ACC112 (cell line): ENCODE results near the gene ULK4.

Experiments
- H2AFZ ChIP-seq: fragments of 200-600 bp; sonication (generic); one replicate; pipeline ENCODE4 v1.6.0; 2017; ENCODE audit warnings: antibody characterized with exemption, low read length; ENCODE audit not compliant: unreplicated experiment
- H3K27ac ChIP-seq: fragments of 200-600 bp; sonication (generic); 2 replicates; pipeline ENCODE4 v1.5.1; 2014; ENCODE audit warnings: low read depth, mild to moderate bottlenecking, antibody characterized with exemption, low read length, moderate library complexity
- H3K27me3 ChIP-seq: fragments of 200-600 bp; sonication (generic); 2 replicates; pipeline ENCODE4 v1.6.1; 2014; ENCODE audit warnings: mild to moderate bottlenecking, antibody characterized with exemption, low read length, moderate library complexity, mixed read lengths; ENCODE audit not compliant: insufficient read depth
- H3K36me3 ChIP-seq: fragments of 200-600 bp; sonication (generic); 2 replicates; pipeline ENCODE4 v1.6.1; 2016; ENCODE audit warnings: mild to moderate bottlenecking, antibody characterized with exemption, low read length, moderate library complexity, mixed read lengths; ENCODE audit not compliant: insufficient read depth
- H3K4me1 ChIP-seq: fragments of 200-600 bp; sonication (generic); one replicate; pipeline ENCODE4 v1.6.1; 2016; ENCODE audit warnings: low read length, mixed read lengths; ENCODE audit not compliant: insufficient read depth, unreplicated experiment, control insufficient read depth
- H3K4me3 ChIP-seq: fragments of 200-600 bp; sonication (generic); 2 replicates; pipeline ENCODE4 v1.5.1; 2014; ENCODE audit warnings: mild to moderate bottlenecking, low read depth, low read length
- H3K79me2 ChIP-seq: fragments of 200-600 bp; sonication (generic); one replicate; pipeline ENCODE4 v1.6.0; 2016; ENCODE audit warnings: low read length; ENCODE audit not compliant: control insufficient read depth, unreplicated experiment, insufficient read depth

The ULK4 gene

DNA sequence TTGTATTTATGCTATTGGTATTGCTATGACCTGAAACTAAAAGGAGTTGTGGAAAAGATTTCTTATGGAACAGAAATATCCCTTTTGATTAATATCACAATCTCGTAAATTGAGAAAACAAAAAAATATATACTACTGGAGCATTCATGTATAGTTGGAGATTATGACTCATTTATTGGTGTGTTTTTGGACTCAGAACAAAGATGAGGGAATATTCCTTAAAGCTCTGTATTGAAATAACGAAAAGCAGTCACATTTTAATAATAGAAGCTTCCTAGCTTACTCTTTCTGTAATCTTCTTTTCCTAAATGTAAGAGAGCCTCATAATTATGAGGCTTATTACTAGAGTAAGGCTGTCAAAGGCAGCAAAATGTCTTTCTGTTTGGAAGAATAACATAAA, 748.3 kb downstream of the ULK4 start:
- no peaks in the 10 kb centered on the region for H3K27me3 ChIP-seq
- peaks cover 95% of the 10 kb centered on the region for H3K79me2 ChIP-seq
- peaks cover 36% of the 10 kb centered on the region for H3K4me1 ChIP-seq
- no peak overlapping the region for H3K4me3 ChIP-seq
- H3K36me3 ChIP-seq: peaks cover 5% of the 10 kb centered on the region
- no peak overlapping the region for H3K27ac ChIP-seq
- H2AFZ ChIP-seq: no peak overlapping the region

DNA sequence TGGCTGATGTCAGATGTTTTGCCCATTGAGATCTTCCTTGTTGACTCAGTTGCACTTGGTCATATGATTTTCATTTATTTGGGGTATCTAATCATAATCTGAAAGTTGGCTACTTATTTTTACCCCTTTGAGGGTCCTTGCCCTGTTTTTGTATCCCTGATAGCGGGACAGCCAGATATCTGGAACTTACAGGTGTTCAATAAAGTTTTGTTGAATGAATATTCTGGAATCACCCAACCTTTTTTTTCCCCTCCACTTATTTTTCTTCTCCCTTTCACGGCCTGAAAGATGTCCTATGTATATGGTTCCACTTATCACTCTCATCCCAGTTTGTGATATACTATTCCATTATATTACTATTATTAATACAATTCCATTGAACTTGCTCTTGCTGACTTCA, 749.8 kb downstream of the ULK4 start:
- H3K4me1 ChIP-seq: peaks cover 37% of the 10 kb centered on the region
- H3K36me3 ChIP-seq: peaks cover 5% of the 10 kb centered on the region

DNA sequence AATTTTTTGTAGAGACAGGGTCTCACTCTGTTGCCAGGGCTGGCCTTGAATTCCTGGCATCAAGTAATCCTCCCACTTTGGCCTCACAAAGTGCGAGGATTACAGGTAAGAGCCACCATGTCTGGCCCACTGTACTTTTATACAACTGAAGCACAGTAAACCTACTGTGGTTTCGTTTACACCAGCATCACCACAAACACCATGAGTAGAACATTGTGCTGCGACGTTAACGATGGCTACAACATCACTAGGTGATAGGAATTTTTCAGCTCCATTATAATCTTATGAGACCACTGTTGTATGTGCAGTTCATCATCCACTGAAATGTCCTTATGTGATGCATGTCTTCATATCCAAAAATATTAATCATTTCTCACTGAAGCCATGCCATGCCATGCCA, 750.9 kb downstream of the ULK4 start:
- no peak overlapping the region for H3K27ac ChIP-seq
- H3K36me3 ChIP-seq: peaks cover 5% of the 10 kb centered on the region
- peaks cover 27% of the 10 kb centered on the region for H3K4me1 ChIP-seq
- no peak overlapping the region for H3K4me3 ChIP-seq
- H3K27me3 ChIP-seq: no peaks in the 10 kb centered on the region
- peaks cover 95% of the 10 kb centered on the region for H3K79me2 ChIP-seq
- no peak overlapping the region for H2AFZ ChIP-seq

More for the DNA sequence above, 749.8 kb downstream of the ULK4 start:
- Histone ChIP-seq H2AFZ (no peak overlapping the region), H3K27ac (no peak overlapping the region), H3K4me3 (no peak overlapping the region), H3K27me3 (no peaks in the 10 kb centered on the region), H3K79me2 (peaks cover 95% of the 10 kb centered on the region)

DNA sequence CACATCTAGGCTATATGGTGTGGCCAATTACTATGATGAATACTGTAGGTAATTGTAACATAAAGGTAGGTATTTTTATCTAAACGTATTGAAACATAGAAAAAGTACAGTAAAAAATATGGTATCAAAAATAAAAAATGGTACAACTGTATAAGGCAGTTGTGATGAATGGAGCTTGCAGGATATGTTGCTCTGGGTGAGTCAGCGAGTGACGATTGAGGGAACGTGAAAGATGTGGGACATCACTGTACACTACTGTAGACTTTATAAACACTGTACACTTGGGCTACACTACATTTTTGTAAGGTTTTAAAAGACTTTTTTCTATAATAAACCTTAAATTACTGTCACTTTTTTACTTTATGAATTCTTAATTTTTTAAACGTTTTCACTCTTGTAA, 752.3 kb downstream of the ULK4 start:
- Histone ChIP-seq H2AFZ (no peak overlapping the region), H3K36me3 (peaks cover 5% of the 10 kb centered on the region), H3K27me3 (no peaks in the 10 kb centered on the region), H3K4me1 (peaks cover 22% of the 10 kb centered on the region), H3K79me2 (peaks cover 96% of the 10 kb centered on the region), H3K27ac (no peak overlapping the region), H3K4me3 (no peak overlapping the region)

DNA sequence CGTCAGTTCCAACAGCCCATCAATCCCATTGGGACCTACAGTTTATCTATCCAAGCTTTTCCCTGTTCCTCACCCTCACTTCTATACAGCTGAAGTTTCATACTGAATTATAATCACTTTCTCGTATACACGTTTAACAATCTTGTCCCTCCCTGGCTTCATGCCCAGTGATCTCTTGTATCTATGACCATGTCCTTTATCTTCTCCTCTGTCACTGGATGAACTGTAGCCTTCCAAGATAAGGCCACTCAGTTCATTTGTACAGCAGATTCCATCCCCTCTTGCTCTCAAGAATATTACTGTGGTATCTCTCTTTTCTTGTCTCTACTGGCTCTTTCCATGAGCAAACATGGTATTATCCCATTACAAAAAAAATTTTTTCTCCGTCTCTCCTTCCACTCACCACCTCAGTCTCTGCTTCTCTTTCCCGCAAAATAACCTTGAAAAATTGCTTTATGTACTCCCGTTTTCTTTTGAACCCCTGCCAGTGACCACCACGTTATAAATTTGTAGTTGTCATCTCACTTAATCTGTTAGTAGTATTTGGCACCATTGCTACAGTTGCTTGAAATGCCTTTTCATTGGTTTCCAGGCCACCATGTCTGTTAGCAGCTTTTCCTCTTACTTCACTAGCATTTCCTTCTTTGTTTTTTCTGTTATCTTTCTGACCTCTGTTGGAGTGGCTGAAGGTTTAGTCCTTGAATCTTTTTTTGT, 753.2 kb downstream of the ULK4 start:
- Histone ChIP-seq H3K27ac (no peak overlapping the region), H3K27me3 (no peaks in the 10 kb centered on the region), H3K36me3 (peaks cover 5% of the 10 kb centered on the region), H2AFZ (no peak overlapping the region), H3K4me1 (peaks cover 26% of the 10 kb centered on the region), H3K79me2 (peaks cover 96% of the 10 kb centered on the region), H3K4me3 (no peak overlapping the region)

DNA sequence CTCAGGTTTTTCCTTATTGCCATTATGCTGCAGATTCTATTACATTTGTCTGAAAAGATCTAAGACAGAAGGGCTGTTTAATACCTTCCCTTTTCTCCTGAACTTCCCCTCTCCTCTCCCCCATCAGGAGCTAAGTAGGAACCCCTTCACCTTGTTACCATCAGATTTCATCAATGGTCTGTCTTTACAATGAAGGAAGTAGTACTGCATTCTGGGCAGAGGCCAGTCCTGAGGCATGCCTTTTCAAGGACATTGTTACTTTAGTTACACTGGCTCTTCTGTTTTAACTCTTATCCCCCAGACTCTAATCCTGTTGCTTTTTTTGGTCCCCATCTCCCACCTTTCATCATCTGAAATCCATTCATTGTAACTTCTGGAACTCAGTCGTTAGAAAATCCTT, 754.5 kb downstream of the ULK4 start:
- Histone ChIP-seq H3K27ac (no peak overlapping the region), H3K36me3 (peaks cover 5% of the 10 kb centered on the region), H3K79me2 (peaks cover 96% of the 10 kb centered on the region), H2AFZ (no peak overlapping the region), H3K27me3 (no peaks in the 10 kb centered on the region), H3K4me3 (no peak overlapping the region), H3K4me1 (peaks cover 25% of the 10 kb centered on the region)

DNA sequence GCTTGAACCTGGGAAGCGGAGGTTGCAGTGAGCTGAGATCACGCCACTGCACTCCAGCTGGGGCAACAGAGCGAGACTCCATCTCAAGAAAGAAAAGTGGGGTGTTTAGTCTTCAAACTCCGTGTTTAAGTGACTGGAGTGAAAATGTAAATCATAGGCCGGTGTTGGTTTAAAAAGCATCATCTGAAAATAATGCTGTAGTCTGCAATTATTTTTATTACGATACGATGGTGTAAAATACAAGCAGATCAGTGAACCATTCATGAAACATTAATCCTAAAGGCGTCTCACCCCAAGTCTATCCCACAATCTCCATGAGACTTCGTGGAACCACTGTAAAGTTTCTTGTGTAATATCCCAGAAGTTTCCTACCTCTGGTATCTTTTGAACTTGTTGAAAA, 756.3 kb downstream of the ULK4 start:
- Histone ChIP-seq H3K36me3 (peaks cover 5% of the 10 kb centered on the region), H3K79me2 (peaks cover 96% of the 10 kb centered on the region), H2AFZ (no peak overlapping the region), H3K4me1 (peaks cover 28% of the 10 kb centered on the region), H3K4me3 (no peak overlapping the region), H3K27me3 (no peaks in the 10 kb centered on the region), H3K27ac (no peak overlapping the region)

DNA sequence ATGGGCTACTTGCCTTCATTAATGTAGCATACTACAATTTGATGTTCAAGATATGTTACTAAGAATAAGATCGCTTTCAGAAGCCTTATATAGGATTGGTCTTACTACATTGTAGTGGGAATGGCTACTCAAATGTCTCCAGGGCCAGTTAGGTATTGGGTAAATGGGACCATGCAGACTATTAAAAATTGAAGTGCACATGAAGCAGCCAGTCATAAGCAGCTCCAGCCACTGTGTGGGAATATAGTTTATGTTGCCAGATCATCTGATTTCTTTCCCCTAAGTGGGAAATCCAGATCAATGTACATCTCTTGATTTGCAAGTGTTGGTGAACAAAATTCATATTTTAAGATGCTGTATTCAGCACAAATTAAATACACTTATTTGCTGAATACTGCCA, 757.5 kb downstream of the ULK4 start:
- peaks cover 2% of the 10 kb centered on the region; the same call in 1 of the 2 replicates for H3K36me3 ChIP-seq
- no peaks in the 10 kb centered on the region for H3K27me3 ChIP-seq
- H3K79me2 ChIP-seq: peaks cover 98% of the 10 kb centered on the region
- peaks cover 28% of the 10 kb centered on the region for H3K4me1 ChIP-seq
- H2AFZ ChIP-seq: no peak overlapping the region
- H3K4me3 ChIP-seq: no peak overlapping the region
- no peak overlapping the region for H3K27ac ChIP-seq

DNA sequence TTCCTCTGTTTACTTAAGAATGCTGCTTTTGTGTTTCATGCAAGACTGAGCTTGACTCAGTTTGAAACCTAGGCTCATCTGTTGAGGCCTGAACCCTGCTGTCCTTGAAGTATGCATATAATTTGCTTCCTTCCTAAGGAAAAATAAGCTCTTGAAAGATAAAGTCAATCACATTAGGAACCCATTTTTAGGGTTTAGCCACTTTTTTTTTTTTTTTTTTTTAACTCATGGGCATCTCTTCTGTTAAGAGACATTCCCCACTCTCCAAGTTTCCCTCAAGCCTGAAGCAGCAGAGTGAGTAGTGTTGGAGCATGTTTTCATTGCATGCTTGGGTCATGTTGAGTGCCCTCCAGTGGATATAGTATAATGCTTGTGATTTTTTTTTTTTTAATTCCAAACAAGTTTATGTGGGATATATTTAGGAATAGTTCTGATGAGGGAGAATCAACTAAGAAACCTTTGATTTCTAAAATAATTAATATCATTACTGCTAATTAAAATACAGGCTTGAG, 759.0 kb downstream of the ULK4 start:
- Histone ChIP-seq H3K36me3 (no peaks in the 10 kb centered on the region), H3K79me2 (peaks cover 84% of the 10 kb centered on the region), H3K27ac (peak overlapping the region; percentile 13), H3K4me3 (peak overlapping the region; percentile 93), H3K4me1 (peaks cover 26% of the 10 kb centered on the region), H3K27me3 (no peaks in the 10 kb centered on the region), H2AFZ (no peak overlapping the region)

DNA sequence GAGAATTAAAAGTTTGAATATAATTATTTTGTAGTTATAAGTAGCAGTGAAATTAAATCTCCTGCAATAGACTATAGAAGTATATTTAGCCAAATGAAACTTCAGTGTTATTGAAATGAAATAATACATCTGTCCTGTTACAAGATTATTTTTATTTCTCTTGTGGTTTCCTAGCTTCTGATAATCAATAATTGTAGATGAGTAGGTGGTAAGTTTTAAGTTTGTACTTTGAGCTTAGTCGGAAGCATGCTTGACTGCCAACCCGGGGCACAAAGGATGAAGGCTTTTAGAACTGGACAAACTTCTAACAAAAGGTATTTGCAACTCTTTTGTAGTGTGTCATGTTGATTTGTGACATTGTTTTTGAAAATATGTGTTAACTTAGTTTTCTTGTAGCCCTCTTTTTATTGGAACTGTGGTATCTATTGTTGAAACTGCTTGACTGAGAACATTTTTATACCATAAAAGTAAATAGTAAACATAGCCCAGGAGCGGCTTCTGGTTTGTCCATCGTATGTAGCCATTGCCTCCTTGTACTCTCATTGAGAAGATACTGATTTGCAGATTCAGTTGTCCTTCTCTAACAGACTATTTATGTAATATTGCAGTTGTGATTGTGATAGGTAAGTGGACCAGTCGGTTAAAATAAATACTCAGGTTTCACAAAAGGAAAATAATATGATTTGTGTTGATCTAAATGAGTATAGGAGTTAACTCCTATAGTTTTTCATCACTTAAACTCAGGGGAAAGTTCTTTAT, 759.6 kb downstream of the ULK4 start:
- H3K36me3 ChIP-seq: no peaks in the 10 kb centered on the region
- peaks cover 20% of the 10 kb centered on the region for H3K4me1 ChIP-seq
- peak overlapping the region; percentile 93 for H3K4me3 ChIP-seq
- H3K79me2 ChIP-seq: peaks cover 77% of the 10 kb centered on the region
- H2AFZ ChIP-seq: no peak overlapping the region
- H3K27me3 ChIP-seq: no peaks in the 10 kb centered on the region
- peak overlapping the region; percentile 13 for H3K27ac ChIP-seq

DNA sequence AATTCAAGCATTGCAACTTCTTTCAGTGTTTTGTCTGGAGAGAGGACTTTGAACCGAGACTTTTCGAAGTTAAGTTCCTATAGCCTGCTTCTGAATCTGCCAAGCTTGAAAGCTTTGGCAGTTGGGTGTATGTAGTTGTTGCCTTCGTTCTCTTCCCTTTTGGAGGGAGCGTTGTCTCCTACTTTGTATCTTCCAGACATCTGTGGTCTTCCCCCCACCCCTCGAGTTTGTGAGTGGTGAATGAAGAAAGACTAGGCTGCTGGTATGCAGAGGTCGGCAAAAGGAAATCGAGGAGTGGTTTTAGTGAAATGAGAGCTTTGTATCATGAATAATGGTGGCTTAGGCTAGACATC, 761.3 kb downstream of the ULK4 start:
- H3K36me3 ChIP-seq: no peaks in the 10 kb centered on the region
- peak overlapping the region; percentile 38 for H3K27ac ChIP-seq
- no peaks in the 10 kb centered on the region for H3K27me3 ChIP-seq
- no peak overlapping the region for H2AFZ ChIP-seq
- peaks cover 19% of the 10 kb centered on the region for H3K4me1 ChIP-seq
- H3K79me2 ChIP-seq: peaks cover 61% of the 10 kb centered on the region
- peak overlapping the region; percentile 93 for H3K4me3 ChIP-seq
